Activated T-cell treated with anti-CD3 and anti-CD28 coated beads, Interleukin-2, amount 50 U/mL, for 1 hour (primary cell): ENCODE data around the gene CDK9.
"Not testable (repeated sequence)": the region's sequence is repeated elsewhere in the genome, so short reads cannot be mapped to it uniquely, and the experiment has no call there.

Experiments used
- DNase-seq: peaks from one replicate; pipeline ENCODE4 v3.0.0-alpha.2; 2020

CDK9 gene

GRCh38 chr9:127828262-127829031 is 42.6 kb downstream of the CDK9 start:
- no peak for DNase-seq

- DNase-seq: no peak
Observed at GRCh38 chr9:127829205-127829906, 43.5 kb downstream of the CDK9 start.

- no peak for DNase-seq
Observed at GRCh38 chr9:127832248-127832647, 46.4 kb downstream of the CDK9 start.

DNA sequence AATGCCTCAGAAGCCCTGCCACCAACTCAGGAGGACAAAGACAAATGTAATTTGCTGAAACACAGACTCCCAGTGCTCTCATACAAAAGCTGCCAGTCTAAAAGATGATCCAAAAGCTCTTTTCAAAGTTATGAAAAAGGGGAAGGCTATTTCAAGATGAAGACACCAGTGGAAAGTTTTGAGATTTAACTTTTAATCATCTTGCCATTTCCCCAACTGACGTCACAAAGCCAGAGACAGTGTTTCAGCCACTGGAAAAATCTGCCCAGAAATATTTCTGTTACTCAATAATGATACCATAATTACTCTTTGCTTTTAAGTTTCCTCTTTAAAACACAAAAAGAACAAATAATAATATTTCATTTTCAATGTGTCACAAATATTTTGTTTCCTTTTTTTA is 47.7 kb downstream of the CDK9 start:
- no peak for DNase-seq

DNA sequence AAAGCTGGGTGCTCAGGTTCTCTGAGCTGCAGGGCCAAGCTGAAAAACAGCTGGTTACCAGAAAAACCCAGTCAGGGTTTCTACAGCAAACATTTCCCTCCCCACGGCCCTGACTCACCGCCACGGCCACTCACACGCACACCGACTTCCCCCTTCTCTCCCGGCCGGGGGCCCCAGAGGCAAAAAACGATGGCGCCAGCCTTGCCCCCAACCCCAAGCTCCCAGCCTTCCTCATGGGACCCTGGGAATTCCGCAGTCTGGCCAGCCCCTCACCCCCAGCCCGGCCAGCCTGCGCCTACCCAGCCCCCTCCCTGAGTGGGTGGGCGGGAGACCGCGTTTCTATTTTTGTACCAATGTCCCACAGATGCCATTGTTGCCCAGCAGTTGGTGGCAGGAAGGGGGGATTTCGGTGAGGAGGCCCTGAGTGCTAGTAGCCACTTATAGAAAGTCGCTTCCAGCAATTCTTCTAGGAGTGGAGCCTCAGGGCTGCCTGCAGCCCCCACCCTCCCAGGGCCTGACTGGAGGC is 50.2 kb downstream of the CDK9 start:
- no peak for DNase-seq

DNA sequence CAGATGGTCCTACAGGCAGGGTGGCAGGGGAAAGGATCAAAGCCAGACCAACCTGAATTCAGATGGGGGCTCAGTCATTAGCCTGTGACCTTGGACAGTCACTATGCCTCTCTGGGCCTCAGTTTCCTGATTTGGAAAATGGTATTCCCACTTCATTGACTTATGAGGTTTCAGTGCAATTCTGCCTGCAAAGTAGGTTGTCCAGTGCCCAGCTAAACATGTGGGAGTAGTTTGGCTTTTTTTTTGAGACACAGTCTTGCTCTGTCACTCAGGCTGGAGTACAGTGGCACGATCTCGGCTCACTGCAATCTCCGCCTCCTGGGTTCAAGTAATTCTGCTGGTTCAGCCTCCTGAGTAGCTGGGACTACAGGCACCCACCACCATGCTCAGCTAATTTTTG is 50.7 kb downstream of the CDK9 start:
- DNase-seq: not testable (repeated sequence)

GRCh38 chr9:127837346-127837745 is 51.5 kb downstream of the CDK9 start:
- no peak for DNase-seq

DNA sequence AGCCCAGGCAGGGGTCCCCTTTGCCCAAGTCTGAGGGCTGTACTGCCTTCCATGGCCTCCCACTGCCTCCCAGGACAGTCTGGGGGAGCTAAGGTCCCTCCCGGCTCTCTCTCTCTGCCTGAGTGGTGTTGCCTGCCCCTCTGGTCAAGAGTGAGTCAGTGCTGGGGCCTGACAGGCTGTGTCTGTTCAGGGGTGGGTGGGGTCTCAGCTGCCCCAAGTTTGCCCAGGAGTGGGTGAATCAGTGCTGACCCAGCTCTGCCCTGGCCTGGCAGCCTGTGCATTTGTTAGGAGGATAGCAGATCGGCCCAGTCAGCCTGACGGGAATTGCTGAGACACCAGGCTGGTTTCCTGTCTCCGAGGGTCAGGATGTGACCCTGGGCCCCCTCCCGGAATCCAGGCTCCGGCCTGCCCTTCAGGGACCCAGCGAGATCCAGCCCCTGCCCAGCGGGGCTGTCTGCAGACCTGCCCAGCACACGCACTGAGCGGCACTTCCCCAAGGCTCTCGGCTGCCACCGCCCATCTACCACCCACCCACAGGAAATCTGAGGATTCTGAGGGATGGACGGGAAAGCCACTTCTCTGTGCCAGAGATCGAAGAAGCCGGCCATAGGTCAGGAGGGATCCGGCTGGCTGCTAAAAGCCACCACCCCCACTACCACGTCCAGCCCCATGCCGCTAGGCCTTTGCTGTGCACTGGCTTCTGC is 52.7 kb downstream of the CDK9 start:
- DNase-seq: no peak
